ENCODE results near the gene RAPGEF1. TPM values are rescaled to one million over a fixed set of nuclear protein-coding genes. Genes with fewer than 3 reads are reported as not detected.

The RAPGEF1 gene
- total and polyA plus RNA-seq, 2 of the 13 experiments (the other 11 are each of a cell fraction or from before 2014, with no cell fraction given): 21.2 to 38.9 TPM

DNA sequence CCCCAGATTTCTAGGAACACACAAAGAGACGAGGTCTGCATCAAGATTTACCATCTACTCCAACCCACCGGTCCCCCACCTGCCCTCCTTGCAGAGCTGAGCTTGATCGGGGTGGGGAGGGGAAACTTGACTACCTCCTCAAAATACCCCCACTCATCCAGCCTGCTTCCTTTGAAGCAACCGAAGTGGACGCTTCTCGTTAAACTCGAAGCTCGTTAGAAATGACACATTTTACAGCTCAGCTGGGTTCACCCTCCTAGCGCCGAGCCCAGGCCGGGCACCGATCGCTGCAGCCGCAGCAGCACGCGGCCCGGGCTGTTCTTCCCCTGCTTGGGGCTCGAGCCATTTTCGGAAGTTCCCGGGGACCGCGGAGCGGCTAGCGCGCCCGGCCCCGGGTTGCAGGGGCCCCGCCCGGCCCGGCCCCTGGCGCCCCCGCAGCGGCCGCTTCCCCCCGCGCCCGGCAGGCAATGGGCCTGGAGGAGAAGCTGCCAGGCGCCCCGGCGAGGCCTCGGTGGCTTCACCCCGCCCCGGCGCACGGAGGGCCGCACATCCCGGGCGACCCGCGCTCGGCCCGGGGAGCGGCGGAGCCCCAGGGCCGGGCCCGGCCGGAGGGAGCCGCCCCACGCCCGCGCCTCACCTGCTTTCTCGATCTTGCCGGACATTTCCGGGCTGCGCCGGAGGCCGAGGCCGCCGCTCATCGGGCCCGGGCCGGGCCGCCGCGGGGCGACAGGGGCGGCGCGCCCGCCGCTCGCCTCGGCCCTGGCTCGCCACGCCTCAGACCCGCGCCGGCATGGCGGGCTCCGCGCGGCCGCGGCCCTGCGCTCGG lies 530 bp downstream of the RAPGEF1 start (continued):
- TF ChIP-seq, protein P1, sequence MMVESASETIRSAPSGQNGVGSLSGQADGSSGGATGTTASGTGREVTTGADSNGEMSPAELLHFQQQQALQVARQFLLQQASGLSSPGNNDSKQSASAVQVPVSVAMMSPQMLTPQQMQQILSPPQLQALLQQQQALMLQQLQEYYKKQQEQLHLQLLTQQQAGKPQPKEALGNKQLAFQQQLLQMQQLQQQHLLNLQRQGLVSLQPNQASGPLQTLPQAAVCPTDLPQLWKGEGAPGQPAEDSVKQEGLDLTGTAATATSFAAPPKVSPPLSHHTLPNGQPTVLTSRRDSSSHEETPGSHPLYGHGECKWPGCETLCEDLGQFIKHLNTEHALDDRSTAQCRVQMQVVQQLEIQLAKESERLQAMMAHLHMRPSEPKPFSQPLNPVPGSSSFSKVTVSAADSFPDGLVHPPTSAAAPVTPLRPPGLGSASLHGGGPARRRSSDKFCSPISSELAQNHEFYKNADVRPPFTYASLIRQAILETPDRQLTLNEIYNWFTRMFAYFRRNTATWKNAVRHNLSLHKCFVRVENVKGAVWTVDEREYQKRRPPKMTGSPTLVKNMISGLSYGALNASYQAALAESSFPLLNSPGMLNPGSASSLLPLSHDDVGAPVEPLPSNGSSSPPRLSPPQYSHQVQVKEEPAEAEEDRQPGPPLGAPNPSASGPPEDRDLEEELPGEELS (CRISPR knock-in tag; IDR thresholded peaks at IDR 0.05): 0 out of 2 replicates have a peak, but pooled peaks have one; percentile 16
- TF ChIP-seq ZNF30 (CRISPR knock-in tag; IDR thresholded peaks at IDR 0.05) (no peak), TMF1 (CRISPR knock-in tag; IDR thresholded peaks at IDR 0.05; ENCODE audit: low read depth) (no peak), ARNT2 (CRISPR knock-in tag; IDR thresholded peaks at IDR 0.05; ENCODE audit: low read depth) (0 out of 2 replicates have a peak, but pooled peaks have one; percentile 40), MTF1 (CRISPR knock-in tag; IDR thresholded peaks at IDR 0.05) (no peak), ZFX (CRISPR knock-in tag; IDR thresholded peaks at IDR 0.05; ENCODE audit: low read depth) (peak; percentile 4; the same call in 1 of the 2 replicates), ZNF17 (CRISPR knock-in tag; IDR thresholded peaks at IDR 0.05) (no peak), ZNF343 (CRISPR knock-in tag; IDR thresholded peaks at IDR 0.05) (no peak)
- TF ChIP-seq, protein P2, sequence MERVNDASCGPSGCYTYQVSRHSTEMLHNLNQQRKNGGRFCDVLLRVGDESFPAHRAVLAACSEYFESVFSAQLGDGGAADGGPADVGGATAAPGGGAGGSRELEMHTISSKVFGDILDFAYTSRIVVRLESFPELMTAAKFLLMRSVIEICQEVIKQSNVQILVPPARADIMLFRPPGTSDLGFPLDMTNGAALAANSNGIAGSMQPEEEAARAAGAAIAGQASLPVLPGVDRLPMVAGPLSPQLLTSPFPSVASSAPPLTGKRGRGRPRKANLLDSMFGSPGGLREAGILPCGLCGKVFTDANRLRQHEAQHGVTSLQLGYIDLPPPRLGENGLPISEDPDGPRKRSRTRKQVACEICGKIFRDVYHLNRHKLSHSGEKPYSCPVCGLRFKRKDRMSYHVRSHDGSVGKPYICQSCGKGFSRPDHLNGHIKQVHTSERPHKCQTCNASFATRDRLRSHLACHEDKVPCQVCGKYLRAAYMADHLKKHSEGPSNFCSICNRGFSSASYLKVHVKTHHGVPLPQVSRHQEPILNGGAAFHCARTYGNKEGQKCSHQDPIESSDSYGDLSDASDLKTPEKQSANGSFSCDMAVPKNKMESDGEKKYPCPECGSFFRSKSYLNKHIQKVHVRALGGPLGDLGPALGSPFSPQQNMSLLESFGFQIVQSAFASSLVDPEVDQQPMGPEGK (CRISPR knock-in tag; IDR thresholded peaks at IDR 0.05): no peak
- TF ChIP-seq, protein P3, sequence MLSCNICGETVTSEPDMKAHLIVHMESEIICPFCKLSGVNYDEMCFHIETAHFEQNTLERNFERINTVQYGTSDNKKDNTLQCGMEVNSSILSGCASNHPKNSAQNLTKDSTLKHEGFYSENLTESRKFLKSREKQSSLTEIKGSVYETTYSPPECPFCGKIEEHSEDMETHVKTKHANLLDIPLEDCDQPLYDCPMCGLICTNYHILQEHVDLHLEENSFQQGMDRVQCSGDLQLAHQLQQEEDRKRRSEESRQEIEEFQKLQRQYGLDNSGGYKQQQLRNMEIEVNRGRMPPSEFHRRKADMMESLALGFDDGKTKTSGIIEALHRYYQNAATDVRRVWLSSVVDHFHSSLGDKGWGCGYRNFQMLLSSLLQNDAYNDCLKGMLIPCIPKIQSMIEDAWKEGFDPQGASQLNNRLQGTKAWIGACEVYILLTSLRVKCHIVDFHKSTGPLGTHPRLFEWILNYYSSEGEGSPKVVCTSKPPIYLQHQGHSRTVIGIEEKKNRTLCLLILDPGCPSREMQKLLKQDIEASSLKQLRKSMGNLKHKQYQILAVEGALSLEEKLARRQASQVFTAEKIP (CRISPR knock-in tag; IDR thresholded peaks at IDR 0.05; ENCODE audit: borderline replicate concordance): no peak
- TF ChIP-seq, protein P4, sequence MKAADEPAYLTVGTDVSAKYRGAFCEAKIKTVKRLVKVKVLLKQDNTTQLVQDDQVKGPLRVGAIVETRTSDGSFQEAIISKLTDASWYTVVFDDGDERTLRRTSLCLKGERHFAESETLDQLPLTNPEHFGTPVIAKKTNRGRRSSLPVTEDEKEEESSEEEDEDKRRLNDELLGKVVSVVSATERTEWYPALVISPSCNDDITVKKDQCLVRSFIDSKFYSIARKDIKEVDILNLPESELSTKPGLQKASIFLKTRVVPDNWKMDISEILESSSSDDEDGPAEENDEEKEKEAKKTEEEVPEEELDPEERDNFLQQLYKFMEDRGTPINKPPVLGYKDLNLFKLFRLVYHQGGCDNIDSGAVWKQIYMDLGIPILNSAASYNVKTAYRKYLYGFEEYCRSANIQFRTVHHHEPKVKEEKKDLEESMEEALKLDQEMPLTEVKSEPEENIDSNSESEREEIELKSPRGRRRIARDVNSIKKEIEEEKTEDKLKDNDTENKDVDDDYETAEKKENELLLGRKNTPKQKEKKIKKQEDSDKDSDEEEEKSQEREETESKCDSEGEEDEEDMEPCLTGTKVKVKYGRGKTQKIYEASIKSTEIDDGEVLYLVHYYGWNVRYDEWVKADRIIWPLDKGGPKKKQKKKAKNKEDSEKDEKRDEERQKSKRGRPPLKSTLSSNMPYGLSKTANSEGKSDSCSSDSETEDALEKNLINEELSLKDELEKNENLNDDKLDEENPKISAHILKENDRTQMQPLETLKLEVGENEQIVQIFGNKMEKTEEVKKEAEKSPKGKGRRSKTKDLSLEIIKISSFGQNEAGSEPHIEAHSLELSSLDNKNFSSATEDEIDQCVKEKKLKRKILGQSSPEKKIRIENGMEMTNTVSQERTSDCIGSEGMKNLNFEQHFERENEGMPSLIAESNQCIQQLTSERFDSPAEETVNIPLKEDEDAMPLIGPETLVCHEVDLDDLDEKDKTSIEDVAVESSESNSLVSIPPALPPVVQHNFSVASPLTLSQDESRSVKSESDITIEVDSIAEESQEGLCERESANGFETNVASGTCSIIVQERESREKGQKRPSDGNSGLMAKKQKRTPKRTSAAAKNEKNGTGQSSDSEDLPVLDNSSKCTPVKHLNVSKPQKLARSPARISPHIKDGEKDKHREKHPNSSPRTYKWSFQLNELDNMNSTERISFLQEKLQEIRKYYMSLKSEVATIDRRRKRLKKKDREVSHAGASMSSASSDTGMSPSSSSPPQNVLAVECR (CRISPR knock-in tag; IDR thresholded peaks at IDR 0.05; ENCODE audit: borderline replicate concordance): 0 out of 2 replicates have a peak, but pooled peaks have one; percentile 24
- TF ChIP-seq, protein P5, sequence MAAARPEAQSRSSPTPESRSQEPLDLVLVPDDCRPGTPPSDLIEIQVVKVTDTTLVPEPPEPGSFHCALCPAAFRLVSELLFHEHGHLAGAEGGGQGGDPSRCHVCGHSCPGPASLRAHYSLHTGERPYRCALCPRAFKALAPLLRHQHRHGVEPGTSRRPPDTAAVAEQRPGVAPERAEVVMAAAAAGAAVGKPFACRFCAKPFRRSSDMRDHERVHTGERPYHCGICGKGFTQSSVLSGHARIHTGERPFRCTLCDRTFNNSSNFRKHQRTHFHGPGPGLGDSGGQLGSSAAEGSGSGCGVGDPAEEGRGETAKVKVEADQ (CRISPR knock-in tag; IDR thresholded peaks at IDR 0.05; ENCODE audit: borderline replicate concordance): no peak
- TF ChIP-seq, protein P6, sequence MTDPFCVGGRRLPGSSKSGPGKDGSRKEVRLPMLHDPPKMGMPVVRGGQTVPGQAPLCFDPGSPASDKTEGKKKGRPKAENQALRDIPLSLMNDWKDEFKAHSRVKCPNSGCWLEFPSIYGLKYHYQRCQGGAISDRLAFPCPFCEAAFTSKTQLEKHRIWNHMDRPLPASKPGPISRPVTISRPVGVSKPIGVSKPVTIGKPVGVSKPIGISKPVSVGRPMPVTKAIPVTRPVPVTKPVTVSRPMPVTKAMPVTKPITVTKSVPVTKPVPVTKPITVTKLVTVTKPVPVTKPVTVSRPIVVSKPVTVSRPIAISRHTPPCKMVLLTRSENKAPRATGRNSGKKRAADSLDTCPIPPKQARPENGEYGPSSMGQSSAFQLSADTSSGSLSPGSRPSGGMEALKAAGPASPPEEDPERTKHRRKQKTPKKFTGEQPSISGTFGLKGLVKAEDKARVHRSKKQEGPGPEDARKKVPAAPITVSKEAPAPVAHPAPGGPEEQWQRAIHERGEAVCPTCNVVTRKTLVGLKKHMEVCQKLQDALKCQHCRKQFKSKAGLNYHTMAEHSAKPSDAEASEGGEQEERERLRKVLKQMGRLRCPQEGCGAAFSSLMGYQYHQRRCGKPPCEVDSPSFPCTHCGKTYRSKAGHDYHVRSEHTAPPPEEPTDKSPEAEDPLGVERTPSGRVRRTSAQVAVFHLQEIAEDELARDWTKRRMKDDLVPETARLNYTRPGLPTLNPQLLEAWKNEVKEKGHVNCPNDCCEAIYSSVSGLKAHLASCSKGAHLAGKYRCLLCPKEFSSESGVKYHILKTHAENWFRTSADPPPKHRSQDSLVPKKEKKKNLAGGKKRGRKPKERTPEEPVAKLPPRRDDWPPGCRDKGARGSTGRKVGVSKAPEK (CRISPR knock-in tag; IDR thresholded peaks at IDR 0.05; ENCODE audit: borderline replicate concordance): no peak
